A673 (cell line): ENCODE results near the gene DOCK8. TPM values are rescaled to one million over a fixed set of nuclear protein-coding genes. Genes with fewer than 3 reads are reported as not detected.

Experiments used
- BruUV-seq: library from RNA; stranded (reverse); fragments of 400-500 nt; replicated peaks from 2 replicates; lab custom pipeline; 2021; lab: Mats Ljungman, UMichigan
- CTCF ChIA-PET: fragments of 300-600 bp; sonication (Branson Sonifier 250); formaldehyde crosslinking; loops from one replicate; lab custom pipeline; 2022; ENCODE audit warnings: antibody characterized with exemption; lab: Charles Lee
- POLR2A ChIA-PET: fragments of 300-600 bp; sonication (Branson Sonifier 250); formaldehyde crosslinking; loops from one replicate; lab custom pipeline; 2022; ENCODE audit warnings: antibody characterized with exemption; ENCODE audit not compliant: low non-redundant PET; lab: Charles Lee
- DNase-seq: peaks from one replicate; pipeline ENCODE4 v3.0.0-alpha.2; 2015; ENCODE audit warnings: low spot score
- H3K27ac ChIP-seq: fragments of 200-600 bp; sonication (generic); 2 replicates; pipeline ENCODE4 v1.5.1; 2016; ENCODE audit warnings: mixed run types, low read depth, mild to moderate bottlenecking, mixed read lengths, antibody characterized with exemption, low read length; ENCODE audit not compliant: poor library complexity, severe bottlenecking
- H3K27me3 ChIP-seq: fragments of 200-600 bp; sonication (generic); replicated peaks from 2 replicates; pipeline ENCODE4 v1.6.1; 2017; ENCODE audit warnings: mixed run types, low read depth, mild to moderate bottlenecking, mixed read lengths, antibody characterized with exemption, low read length; ENCODE audit not compliant: insufficient read depth, poor library complexity
- H3K36me3 ChIP-seq: fragments of 200-600 bp; sonication (generic); 2 replicates; pipeline ENCODE4 v1.6.1; 2016; ENCODE audit warnings: mixed run types, mild to moderate bottlenecking, mixed read lengths, antibody characterized with exemption, low read length; ENCODE audit not compliant: insufficient read depth, poor library complexity, severe bottlenecking
- H3K4me1 ChIP-seq: fragments of 200-600 bp; sonication (generic); 2 replicates; pipeline ENCODE4 v1.6.1; 2017; ENCODE audit warnings: mixed run types, mild to moderate bottlenecking, mixed read lengths, antibody characterized with exemption, low read length; ENCODE audit not compliant: insufficient read depth, poor library complexity, severe bottlenecking
- H3K4me3 ChIP-seq: fragments of 200-600 bp; sonication (generic); 2 replicates; pipeline ENCODE4 v1.5.1; 2016; ENCODE audit warnings: low read depth, mixed run types, mild to moderate bottlenecking, mixed read lengths, low read length; ENCODE audit not compliant: poor library complexity, severe bottlenecking
- H3K9me3 ChIP-seq: fragments of 200-600 bp; sonication (generic); 2 replicates; pipeline ENCODE4 v1.6.1; 2016; ENCODE audit warnings: mixed run types, low read depth, mild to moderate bottlenecking, mixed read lengths, antibody characterized with exemption, low read length; ENCODE audit not compliant: poor library complexity, severe bottlenecking
- EZH2 ChIP-seq: fragments of 200-600 bp; sonication (generic); IDR thresholded peaks from 2 replicates; pipeline ENCODE4 v1.6.1; 2017; ENCODE audit warnings: borderline replicate concordance, low read depth, mild to moderate bottlenecking, mixed read lengths, antibody characterized with exemption, low read length; ENCODE audit not compliant: poor library complexity, severe bottlenecking
- intact Hi-C: fragments of 100-400 bp; cut with micrococcal nuclease; formaldehyde crosslinking; loops from one replicate; pipeline ENCODE4 v1.10.0; 2022; ENCODE audit not compliant: unreplicated experiment
- total RNA-seq: library from RNA; stranded (reverse); gene quantifications from 2 replicates; pipeline ENCODE4 v1.2.3, GENCODE V29; 2021
- TF ChIP-seq, protein P1 (sequence below): fragments of 300-800, 200-600 bp; sonication (generic); conservative IDR thresholded peaks from 2 replicates; pipeline ENCODE4 v1.5.1; 2017; ENCODE audit warnings: low read depth, mild to moderate bottlenecking, antibody characterized with exemption, low read length, moderate library complexity, mixed read lengths

The DOCK8 gene
- total RNA-seq, 1 experiment from 2014 or later, result not detected

DNA sequence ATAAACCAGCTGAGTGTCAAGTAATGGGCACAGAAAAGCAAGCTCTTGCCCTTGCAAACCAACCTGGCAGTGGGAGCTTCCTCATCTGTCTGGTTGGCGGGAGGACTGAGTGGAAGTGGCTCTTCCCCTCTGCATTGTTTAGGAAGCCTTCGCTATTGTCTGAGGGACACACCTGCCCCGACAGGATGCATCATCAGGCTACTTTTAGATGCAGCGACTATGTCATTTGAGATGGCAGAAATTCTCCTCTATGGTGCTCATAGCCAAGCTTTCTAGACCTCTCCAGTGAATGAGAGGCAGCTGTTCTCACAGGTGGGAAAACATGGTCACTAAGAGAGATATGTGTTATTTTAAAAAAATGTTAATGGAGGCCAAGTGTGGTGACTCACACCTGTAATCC is 104.0 kb downstream of the DOCK8 start:
- H3K9me3 ChIP-seq, result no peaks in the 10 kb centered on the region
- no peaks in the 10 kb centered on the region for H3K36me3 ChIP-seq
- DNase-seq, result no peak
- no peak for TF ChIP-seq EZH2
- TF ChIP-seq, protein P1, sequence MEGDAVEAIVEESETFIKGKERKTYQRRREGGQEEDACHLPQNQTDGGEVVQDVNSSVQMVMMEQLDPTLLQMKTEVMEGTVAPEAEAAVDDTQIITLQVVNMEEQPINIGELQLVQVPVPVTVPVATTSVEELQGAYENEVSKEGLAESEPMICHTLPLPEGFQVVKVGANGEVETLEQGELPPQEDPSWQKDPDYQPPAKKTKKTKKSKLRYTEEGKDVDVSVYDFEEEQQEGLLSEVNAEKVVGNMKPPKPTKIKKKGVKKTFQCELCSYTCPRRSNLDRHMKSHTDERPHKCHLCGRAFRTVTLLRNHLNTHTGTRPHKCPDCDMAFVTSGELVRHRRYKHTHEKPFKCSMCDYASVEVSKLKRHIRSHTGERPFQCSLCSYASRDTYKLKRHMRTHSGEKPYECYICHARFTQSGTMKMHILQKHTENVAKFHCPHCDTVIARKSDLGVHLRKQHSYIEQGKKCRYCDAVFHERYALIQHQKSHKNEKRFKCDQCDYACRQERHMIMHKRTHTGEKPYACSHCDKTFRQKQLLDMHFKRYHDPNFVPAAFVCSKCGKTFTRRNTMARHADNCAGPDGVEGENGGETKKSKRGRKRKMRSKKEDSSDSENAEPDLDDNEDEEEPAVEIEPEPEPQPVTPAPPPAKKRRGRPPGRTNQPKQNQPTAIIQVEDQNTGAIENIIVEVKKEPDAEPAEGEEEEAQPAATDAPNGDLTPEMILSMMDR, result no peak
- no peak overlapping the region for H3K4me3 ChIP-seq
- no peaks in the 10 kb centered on the region for H3K4me1 ChIP-seq
- ChIA-PET CTCF (no interaction called here), POLR2A (no interaction called here)
- no TSS peak for BruUV-seq
- H3K27me3 ChIP-seq, result peaks cover 26% of the 10 kb centered on the region
- H3K27ac ChIP-seq, result no peak overlapping the region
- intact Hi-C loops, result no loop called here

DNA sequence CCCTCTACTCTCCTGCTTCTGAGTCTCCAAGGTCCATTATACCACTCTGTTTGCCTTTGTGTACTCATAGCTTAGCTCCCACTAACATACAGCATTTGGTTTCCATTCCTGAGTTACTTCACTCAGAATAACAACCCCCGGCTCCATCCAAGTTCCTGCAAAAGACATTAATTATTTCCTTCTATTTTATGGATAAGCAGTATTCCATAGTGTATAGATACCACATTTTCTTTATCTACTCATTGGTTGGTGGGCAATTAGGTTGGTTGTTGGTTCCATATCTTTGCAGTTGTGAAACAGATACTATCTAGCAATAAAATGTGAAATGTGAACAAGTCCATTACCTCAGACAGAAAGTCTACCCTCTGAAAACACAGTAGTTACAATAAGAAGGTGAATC is 110.3 kb downstream of the DOCK8 start:
- no peak for DNase-seq
- intact Hi-C loops, result no loop called here
- ChIA-PET POLR2A (no interaction called here), CTCF (no interaction called here)
- Histone ChIP-seq H3K36me3 (no peaks in the 10 kb centered on the region), H3K4me1 (no peaks in the 10 kb centered on the region), H3K27me3 (peaks cover 50% of the 10 kb centered on the region), H3K27ac (no peak overlapping the region), H3K4me3 (no peak overlapping the region), H3K9me3 (no peaks in the 10 kb centered on the region)
- no peak for TF ChIP-seq EZH2
- TF ChIP-seq, protein P1, result no peak
- BruUV-seq, result no TSS peak

DNA sequence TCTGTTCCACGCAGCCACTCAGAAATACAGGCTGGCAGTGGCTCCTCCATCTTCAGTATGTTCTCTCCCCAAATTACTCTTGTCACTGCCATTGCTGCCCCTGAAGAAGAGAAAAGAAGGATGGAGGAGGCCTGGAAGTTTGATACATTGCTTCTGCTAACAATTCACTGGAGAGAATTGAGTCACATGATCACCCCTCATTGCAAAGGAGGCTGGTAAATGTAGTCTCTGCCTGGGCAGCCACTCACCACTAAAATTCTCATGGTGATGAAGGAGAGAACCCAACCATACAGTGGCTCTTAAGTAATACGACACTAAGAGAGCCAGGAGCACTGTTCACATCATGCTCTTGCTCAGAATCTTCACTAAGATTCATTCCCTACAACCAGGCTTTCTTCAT is 112.0 kb downstream of the DOCK8 start:
- BruUV-seq, result no TSS peak
- Histone ChIP-seq H3K36me3 (no peaks in the 10 kb centered on the region), H3K9me3 (no peaks in the 10 kb centered on the region), H3K4me1 (no peaks in the 10 kb centered on the region), H3K27ac (no peak overlapping the region), H3K4me3 (no peak overlapping the region), H3K27me3 (peaks cover 57% of the 10 kb centered on the region)
- TF ChIP-seq, protein P1, result no peak
- no peak for TF ChIP-seq EZH2
- POLR2A ChIA-PET, result no interaction called here
- DNase-seq, result no peak
- intact Hi-C loops, result no loop called here
- CTCF ChIA-PET, result no interaction called here
